ENCODE results near the gene CAMK2D.

The CAMK2D gene

DNA sequence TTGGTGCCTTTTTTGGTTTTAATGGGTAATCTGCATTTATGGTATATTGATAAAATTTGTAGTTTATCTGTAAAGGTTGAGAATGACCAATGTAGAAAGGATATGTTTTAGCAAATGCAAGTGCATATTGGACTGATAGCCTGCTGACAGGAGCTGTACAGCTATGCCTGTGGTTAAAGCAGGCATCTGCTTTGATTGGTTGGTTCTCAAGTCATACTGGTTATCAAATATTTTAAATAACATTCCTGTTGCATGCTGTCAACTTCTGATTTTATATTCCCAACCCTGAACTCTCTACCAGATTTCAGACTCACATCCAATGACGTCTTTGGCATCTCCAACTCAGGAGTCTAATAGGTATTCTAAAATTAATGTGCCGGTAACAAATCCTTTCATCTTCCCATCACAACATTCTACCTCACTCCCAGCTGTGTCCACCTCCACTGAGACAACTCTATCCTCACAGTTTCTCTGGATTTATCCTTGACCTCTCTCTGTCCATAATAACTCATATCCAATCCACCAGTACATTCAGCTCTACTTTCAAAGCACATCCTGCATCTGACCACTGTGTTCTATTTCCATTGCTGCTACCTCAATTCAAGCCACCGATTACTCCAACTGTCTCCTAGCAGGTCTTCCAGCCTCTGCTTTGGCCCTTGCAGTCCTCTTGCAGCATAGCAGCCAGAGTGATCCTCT lies 125.7 kb downstream of the CAMK2D start:
- no peak for DNase-seq

- no peak for DNase-seq
Observed at GRCh38 chr4:113634081-113634969, 127.2 kb downstream of the CAMK2D start.

GRCh38 chr4:113633467-113633866 lies 128.1 kb downstream of the CAMK2D start:
- DNase-seq: no peak

GRCh38 chr4:113628711-113629110 lies 132.8 kb downstream of the CAMK2D start:
- DNase-seq: no peak

- no peak for DNase-seq
Observed at GRCh38 chr4:113627321-113627720, 134.2 kb downstream of the CAMK2D start.

DNA sequence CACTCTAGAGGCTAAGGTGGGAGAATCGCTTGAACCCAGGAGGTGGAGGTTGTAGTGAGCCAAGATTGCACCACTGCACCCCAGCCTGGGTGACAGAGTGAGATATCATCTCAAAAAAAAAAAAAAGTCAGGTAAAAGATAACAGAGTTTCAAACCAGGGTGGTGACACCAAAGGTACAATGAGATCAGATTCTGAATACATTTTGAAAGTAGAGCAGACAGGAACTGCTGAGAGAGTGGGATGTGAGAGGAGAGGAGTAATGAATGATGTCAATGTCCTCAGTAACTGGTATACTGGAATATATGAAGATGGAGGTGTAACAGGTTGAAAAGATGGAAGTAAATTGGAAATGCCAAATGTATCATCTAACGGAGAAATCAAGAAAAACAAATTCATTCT lies 135.6 kb downstream of the CAMK2D start:
- no peak for DNase-seq

DNA sequence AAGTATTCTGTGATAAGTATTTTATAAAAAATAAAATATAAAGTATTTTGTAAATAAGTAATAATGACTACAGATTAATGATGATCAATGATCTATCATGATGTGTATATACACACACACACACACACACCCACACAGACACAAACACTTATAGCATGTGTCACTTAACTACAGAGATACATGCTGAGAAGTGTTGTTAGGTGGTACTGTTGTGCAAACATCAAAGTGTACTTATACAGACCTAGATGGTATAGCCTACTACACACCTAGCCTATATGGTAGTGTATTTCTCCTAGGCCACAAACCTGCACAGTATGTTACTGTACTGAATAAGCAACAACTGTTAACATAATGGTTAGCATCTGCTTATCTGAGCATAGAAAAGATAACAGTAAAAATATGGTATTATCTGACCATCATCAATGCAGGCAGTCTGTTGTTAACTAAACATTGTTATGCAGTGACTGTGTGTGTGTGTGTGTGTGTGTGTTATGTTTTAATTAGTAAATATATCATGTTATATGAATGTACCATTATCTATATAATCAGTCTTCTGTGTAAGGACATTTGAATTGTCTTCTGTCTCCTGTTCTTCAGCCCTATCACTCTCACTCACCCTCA lies 138.2 kb downstream of the CAMK2D start:
- no peak for DNase-seq

DNA sequence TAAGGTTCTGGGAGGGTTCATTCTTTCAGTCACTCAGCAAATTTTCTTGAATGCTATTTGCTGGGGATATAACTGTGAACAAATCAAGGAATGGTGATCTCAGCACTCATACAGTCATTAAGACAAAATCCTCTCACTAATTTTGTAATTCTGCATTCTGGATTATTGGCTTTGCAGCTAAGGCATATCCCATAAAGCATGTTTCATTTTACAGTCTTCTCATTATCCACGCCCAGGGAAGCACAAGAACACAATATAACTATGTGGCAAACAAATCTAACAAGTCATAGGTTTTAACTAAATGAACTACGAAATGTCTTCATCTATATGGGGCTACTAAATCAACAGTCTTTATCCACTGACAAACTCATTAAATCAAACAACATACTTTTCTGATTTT lies 139.9 kb downstream of the CAMK2D start:
- no peak for DNase-seq

DNA sequence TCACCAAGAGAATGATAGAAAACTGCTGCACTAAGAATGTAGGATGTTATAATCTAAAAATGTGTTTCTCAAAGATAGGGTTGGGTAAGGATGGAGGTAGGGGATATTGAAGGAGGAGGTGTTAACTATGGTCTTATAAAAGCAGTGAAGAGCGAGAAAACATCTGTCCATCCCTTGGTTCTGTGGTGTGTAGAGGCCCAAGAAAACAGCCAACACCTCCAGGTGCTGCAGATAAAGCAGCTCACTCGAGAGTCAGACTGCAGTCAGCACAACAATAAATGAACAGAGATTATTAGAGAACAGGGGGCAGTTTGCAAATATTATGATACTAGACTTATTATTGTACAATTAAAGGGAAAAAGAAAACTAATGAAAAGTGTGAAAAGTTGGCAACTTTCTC lies 141.5 kb downstream of the CAMK2D start:
- DNase-seq: no peak

DNA sequence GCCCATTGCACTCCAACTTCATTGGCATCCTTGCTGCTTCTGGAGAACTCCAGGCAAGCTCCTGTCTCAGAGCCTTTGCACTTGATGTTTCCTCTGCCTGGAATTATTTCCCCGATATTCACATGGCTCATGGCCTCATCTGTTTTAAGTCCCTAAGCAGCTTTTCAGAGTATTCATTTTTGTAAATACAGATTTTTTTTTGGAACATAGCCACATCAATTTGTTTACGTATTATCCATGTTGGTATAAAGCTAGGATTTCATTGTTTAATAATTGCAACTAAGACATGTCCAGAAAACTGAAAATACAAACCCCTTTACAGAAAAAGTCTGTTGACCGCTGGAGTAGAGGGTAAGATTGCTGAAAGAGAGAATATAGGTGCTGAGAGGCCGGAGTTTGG lies 142.0 kb downstream of the CAMK2D start:
- no peak for DNase-seq

DNA sequence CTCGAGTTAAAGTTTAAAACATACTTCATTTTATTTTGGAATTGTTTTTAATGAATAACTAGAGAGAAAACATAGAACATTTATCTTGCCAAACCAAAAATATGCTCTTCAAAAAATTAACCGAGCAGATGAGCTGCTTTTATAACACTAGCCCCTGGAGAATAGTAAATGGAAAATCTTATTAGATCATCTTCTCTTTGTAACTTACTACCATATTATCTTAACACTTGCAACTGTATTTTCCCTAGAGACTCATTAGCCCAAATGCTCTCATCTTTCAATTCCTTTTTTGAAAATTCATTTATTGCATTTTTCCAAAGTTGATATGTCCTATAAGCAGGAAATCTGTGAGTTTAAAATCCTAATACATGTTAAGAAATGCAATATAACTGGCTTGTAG lies 143.3 kb downstream of the CAMK2D start:
- no peak for DNase-seq

DNA sequence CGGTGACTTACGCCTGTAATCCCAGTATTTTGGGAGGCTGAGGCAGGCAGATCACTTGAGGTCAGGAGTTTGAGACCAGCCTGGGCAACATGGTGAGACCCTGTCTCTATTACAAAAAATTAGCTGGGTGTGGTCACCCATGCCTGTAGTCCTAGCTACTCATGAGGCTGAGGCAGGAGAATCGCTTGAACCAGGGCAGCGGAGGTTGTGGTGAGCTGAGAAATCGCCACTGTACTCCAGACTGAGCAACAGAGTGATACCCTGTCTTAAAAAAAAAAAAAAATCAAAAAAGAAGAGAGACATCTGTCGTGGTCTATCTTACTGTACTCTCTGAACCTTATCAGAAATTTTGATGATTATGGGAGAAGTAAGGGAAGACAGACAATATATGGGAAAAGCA lies 144.3 kb downstream of the CAMK2D start:
- DNase-seq: no peak

DNA sequence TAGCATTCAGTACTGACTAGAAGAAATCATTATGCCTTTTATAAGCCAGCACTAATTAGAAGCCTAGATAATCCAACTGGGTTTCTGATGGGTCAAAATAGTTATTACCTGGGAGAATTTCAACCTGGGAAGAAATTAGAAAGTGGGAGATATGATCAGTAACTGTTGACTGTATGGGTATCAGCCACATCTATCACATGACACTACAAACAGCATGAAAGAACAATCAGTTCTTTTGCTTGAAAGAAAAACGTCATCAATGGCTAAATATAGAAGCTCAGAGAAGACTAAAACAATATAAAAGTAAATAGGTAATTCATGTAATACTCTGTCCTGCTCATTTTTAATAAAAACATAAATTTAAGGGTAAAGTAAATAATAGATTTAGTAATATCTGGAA lies 145.1 kb downstream of the CAMK2D start:
- DNase-seq: no peak

DNA sequence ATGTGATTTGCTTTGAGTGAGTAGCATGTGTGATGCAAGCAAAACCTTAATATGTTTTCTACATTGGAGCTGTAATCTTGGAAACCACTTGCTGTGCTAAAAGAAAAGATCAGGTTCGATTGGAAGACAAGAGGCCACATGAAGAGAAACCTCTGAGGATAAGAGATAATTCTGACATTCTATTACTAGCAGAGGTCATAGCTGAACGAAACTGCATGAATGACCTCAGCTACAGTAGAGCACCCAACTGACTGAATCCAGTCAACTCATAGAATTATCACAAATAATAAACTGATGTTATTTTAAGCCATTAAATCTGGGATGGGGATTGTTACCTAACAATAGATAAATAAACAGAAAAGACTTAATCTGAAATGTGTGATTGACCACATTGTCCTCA lies 147.1 kb downstream of the CAMK2D start:
- DNase-seq: no peak

- DNase-seq: no peak
Observed at GRCh38 chr4:113613503-113613902, 148.0 kb downstream of the CAMK2D start.

DNA sequence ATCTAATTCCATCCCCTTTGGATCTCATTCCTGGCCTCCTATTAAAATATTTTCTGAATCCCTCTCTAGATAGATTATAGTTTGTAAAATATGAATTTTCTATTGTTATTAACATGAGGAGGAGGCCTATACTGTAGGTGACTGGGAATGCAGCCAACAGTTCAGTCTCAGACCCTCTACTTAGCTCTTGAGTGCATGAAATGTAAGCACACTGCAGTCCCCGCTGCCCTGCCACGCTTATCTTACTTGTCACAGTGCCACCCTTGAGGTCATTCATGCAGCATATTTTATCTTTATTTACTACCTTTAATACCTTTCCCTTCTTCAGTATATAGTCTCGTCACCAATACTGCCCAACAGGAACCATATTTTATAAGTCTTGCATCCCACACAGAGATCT lies 151.0 kb downstream of the CAMK2D start:
- no peak for DNase-seq

DNA sequence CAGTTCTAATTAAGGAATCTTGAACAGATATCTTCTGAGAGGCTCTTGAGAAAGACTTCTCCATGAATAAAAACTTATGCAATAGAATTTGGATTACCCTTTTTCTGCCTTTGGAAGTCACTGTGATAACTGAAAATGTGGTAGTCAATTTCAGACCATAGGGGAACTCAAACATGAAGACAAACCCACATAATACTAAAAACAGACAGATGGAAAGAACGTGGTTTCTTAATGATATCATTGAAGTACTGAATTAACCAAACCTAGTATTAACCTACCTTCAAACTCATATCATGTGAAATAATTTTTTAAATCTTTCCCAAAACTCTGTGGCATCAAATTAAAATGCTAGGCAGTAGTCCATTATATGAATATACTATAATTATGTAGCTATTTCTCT lies 153.5 kb downstream of the CAMK2D start:
- no peak for DNase-seq

DNA sequence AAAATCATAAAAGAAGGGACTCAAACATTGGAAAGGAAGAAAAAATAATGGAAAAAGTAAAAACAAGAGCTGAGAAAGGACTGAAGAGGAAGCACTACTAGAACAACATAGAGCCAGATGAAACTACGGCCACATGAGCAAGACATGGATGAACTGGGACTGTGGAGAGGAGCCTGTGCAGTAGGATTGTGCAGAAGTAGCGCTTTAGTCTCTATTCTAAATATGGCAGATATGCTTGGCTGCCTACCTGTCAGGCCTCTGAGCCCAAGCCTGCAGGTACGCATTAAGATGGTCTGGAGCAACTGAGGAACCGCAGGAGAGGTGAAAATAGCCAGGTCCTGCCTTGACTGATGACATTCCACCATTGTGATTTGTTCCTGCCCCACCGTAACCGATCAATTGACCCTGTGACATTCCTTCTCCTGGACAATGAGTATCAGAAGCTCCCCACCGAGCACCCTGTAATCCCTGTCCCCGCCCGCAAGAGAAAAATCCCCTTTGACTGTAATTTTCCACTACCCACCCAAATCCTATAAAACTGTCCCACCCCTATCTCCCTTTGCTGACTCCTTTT lies 154.3 kb downstream of the CAMK2D start:
- DNase-seq: no peak

DNA sequence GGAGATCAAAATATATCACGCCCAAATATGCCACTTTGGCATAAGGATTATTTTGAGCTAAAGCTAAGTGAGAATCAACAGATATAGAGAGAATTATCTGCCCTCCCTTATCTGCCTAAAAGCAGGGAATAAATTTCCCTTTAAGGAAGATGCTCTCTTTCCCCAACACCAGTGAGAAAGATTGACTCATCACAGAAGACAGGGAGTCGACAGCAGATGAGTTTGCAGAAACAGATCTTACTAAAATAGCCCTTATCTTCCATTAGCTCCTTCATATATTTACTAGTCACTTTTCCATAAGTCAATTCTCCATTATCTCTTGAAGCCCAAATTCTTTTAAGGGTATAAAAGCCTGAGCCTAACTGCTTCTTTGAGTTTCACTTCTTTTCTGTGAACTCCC lies 156.6 kb downstream of the CAMK2D start:
- no peak for DNase-seq

- DNase-seq: no peak
Observed at GRCh38 chr4:113603911-113604310, 157.6 kb downstream of the CAMK2D start.

DNA sequence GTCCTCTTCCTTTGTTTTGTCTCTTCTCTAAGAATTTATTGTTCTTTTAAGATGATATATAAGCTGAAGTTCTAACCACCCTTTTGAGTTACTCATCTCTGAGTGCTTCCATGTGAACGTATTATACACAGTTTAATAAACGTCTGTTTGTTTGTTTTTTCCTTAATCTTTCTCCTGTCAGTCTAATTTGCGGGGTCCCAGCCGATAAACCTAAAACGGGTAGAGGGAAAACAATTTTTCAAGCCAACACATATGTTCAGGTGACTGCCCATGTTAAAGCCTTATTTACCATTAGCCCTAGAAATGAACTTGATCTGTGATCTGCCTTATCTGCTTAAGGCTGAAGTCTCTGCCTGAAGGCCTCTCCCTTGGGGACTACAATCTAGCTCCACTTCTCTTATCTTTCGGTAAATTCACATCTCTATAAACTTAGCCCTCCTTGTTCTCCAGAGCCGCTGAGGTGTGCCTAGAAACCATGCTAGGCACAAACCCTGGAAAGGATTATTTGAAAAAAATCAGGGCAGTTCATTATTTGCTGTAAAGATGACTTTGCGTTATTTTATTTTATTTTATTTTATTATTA lies 158.8 kb downstream of the CAMK2D start:
- no peak for DNase-seq

GRCh38 chr4:113601636-113602035 lies 159.9 kb downstream of the CAMK2D start:
- DNase-seq: no peak

DNA sequence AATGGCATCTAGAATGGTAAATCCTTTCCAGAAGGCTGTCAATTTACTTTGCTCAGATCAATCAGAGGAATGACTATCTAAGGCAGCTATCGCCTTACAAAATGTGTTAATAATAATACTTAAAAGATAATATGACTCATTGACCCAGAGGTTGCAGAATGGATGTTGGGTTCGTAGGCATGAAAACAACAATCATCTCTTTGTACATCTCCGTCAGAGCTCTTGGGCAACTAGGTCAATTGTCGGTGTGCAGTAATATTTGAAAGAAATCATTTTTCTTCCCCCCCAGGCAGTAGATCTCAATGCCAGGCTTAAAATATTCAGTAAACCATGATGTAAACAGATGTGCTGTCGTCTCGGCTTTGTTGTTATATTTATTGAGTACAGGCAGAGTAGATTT lies 165.1 kb downstream of the CAMK2D start:
- no peak for DNase-seq

- no peak for DNase-seq
Observed at GRCh38 chr4:113594231-113594556, 167.3 kb downstream of the CAMK2D start.

Data from amniotic stem cell (primary cell).